ENCODE results near the gene PLAC1. TPM values are rescaled to one million over a fixed set of nuclear protein-coding genes. Genes with fewer than 3 reads are reported as not detected.

Gene PLAC1
- total RNA-seq, 1 donor = not detected

GRCh38 chrX:134626434-134626833 lies 31.8 kb downstream of the PLAC1 start:
- no peak overlapping the region for H3K4me3 ChIP-seq (ENCODE audit: low read length)
- no peaks in the 10 kb centered on the region for H3K27me3 ChIP-seq (ENCODE audit: insufficient read depth, low read length)
- peaks cover 8% of the 10 kb centered on the region for H3K4me1 ChIP-seq (ENCODE audit: insufficient read depth, low read length)
- no peaks in the 10 kb centered on the region for H3K9me3 ChIP-seq (ENCODE audit: low read depth, low read length)

DNA sequence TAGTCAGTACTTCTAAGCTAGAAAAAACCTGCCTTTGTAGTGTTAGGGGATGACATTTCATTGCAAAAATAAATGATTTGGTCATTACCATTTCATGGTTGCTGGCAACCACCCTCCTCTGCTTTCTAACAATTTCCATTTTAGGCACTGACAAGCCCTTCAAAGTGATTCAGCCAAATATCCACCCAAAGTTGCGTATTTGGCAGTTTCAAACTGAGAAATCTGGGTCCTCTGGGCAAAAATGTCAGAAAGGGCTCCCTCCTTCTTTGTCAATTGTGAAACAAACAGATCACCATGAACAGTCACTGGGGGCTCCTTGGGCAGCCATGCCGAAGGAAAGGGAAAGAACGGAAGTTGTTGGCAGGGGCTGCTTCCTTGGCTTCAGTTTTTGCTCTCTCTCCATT lies 33.0 kb downstream of the PLAC1 start:
- Histone ChIP-seq H3K27me3 (ENCODE audit: insufficient read depth, low read length) (no peaks in the 10 kb centered on the region), H3K4me1 (ENCODE audit: insufficient read depth, low read length) (peaks cover 8% of the 10 kb centered on the region), H3K9me3 (ENCODE audit: low read depth, low read length) (no peaks in the 10 kb centered on the region), H3K4me3 (ENCODE audit: low read length) (no peak overlapping the region)

- Histone ChIP-seq H3K4me1 (ENCODE audit: insufficient read depth, low read length) (peaks cover 8% of the 10 kb centered on the region), H3K27me3 (ENCODE audit: insufficient read depth, low read length) (no peaks in the 10 kb centered on the region), H3K4me3 (ENCODE audit: low read length) (no peak overlapping the region), H3K9me3 (ENCODE audit: low read depth, low read length) (no peaks in the 10 kb centered on the region)
Measured at GRCh38 chrX:134624046-134624430, 34.2 kb downstream of the PLAC1 start.

- Histone ChIP-seq H3K4me3 (ENCODE audit: low read length) (no peak overlapping the region), H3K4me1 (ENCODE audit: insufficient read depth, low read length) (peaks cover 8% of the 10 kb centered on the region), H3K9me3 (ENCODE audit: low read depth, low read length) (no peaks in the 10 kb centered on the region), H3K27me3 (ENCODE audit: insufficient read depth, low read length) (no peaks in the 10 kb centered on the region)
Measured at GRCh38 chrX:134623293-134624045, 34.8 kb downstream of the PLAC1 start.

DNA sequence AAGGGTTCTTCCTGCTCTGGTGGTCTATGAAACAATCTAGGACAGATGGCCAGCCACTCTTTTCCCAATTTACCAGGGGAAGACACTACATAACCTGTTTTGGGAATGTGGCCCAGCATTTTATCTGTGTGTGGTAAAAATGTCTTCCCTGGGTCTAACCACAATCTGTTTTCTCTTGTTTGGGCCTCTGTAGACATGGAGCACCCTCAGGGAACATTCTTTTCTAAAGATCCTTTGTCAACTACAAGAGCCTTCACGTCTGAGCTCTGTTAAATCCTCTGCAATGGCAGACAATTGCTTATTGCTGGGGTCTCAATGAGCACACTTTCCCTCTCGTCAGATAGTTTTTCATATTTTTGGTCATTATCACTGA lies 35.5 kb downstream of the PLAC1 start:
- Histone ChIP-seq H3K9me3 (ENCODE audit: low read depth, low read length) (no peaks in the 10 kb centered on the region), H3K4me3 (ENCODE audit: low read length) (no peak overlapping the region), H3K27me3 (ENCODE audit: insufficient read depth, low read length) (no peaks in the 10 kb centered on the region), H3K4me1 (ENCODE audit: insufficient read depth, low read length) (peaks cover 8% of the 10 kb centered on the region)

DNA sequence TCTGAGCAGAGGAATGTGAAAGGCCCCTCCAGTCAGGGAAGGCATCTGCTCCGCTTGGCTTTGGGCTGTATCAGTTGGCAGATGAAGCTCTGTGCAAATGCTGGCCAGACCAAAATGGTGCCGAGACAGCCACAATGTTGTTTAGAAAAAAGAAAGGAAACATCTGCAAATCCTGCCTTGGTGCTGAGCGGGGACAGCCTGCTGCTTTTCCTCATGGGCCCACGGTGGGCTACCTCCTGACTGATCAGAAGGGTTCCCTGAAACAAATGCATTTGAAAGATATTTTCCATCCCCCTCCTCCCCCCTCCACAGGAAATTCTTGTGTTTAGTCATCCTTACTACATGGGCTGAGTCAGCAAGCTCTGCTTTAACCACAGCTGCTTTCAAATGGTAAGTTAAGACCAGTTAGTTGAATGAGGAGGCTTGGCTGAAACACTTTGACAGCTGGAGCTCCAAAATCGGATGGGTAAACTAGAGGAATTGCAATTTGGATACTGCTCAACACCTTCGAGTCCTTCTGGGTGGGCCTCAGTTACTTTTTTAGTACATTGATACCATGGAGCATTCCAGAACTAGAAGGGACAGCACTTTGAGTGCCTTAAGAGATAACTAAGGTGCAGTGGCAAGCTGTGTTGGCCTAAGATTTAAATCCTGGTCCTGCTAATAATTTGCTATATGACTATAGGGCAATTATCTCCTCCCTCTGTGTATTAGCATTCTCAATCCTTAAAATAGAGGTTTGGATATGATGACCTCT lies 36.0 kb downstream of the PLAC1 start:
- no peaks in the 10 kb centered on the region for H3K9me3 ChIP-seq (ENCODE audit: low read depth, low read length)
- peaks cover 8% of the 10 kb centered on the region for H3K4me1 ChIP-seq (ENCODE audit: insufficient read depth, low read length)
- no peaks in the 10 kb centered on the region for H3K27me3 ChIP-seq (ENCODE audit: insufficient read depth, low read length)
- no peak overlapping the region for H3K4me3 ChIP-seq (ENCODE audit: low read length)

DNA sequence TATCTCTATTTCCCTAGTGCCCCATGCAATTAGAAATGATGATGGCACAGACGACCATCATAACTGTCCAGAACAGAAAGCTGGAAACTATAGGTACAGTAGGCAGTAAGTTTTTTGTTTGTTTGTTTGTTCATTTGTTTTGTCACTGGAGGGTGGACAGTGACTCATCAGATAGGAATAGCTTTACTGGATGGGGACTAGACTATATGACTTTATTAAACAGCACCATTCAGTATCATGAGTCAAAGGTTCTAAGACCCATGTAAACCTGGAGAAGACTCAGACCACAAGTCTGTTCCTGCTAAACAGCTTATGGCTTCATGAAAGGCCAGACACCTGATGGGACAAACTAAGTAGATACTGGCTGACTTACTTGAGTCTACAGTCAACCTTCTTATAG lies 38.4 kb downstream of the PLAC1 start:
- H3K4me1 ChIP-seq (ENCODE audit: insufficient read depth, low read length) = peaks cover 8% of the 10 kb centered on the region
- H3K27me3 ChIP-seq (ENCODE audit: insufficient read depth, low read length) = no peaks in the 10 kb centered on the region
- H3K4me3 ChIP-seq (ENCODE audit: low read length) = no peak overlapping the region
- no peaks in the 10 kb centered on the region for H3K9me3 ChIP-seq (ENCODE audit: low read depth, low read length)

GRCh38 chrX:134613396-134613795 lies 44.9 kb downstream of the PLAC1 start:
- Histone ChIP-seq H3K9me3 (ENCODE audit: low read depth, low read length) (no peaks in the 10 kb centered on the region), H3K4me1 (ENCODE audit: insufficient read depth, low read length) (no peaks in the 10 kb centered on the region), H3K4me3 (ENCODE audit: low read length) (no peak overlapping the region), H3K27me3 (ENCODE audit: insufficient read depth, low read length) (no peaks in the 10 kb centered on the region)

- Histone ChIP-seq H3K27me3 (ENCODE audit: insufficient read depth, low read length) (no peaks in the 10 kb centered on the region), H3K9me3 (ENCODE audit: low read depth, low read length) (no peaks in the 10 kb centered on the region), H3K4me1 (ENCODE audit: insufficient read depth, low read length) (no peaks in the 10 kb centered on the region), H3K4me3 (ENCODE audit: low read length) (no peak overlapping the region)
Measured at GRCh38 chrX:134608153-134608552, 50.1 kb downstream of the PLAC1 start.

- Histone ChIP-seq H3K27me3 (ENCODE audit: insufficient read depth, low read length) (no peaks in the 10 kb centered on the region), H3K4me1 (ENCODE audit: insufficient read depth, low read length) (no peaks in the 10 kb centered on the region), H3K4me3 (ENCODE audit: low read length) (no peak overlapping the region), H3K9me3 (ENCODE audit: low read depth, low read length) (no peaks in the 10 kb centered on the region)
Measured at GRCh38 chrX:134607523-134607922, 50.7 kb downstream of the PLAC1 start.

DNA sequence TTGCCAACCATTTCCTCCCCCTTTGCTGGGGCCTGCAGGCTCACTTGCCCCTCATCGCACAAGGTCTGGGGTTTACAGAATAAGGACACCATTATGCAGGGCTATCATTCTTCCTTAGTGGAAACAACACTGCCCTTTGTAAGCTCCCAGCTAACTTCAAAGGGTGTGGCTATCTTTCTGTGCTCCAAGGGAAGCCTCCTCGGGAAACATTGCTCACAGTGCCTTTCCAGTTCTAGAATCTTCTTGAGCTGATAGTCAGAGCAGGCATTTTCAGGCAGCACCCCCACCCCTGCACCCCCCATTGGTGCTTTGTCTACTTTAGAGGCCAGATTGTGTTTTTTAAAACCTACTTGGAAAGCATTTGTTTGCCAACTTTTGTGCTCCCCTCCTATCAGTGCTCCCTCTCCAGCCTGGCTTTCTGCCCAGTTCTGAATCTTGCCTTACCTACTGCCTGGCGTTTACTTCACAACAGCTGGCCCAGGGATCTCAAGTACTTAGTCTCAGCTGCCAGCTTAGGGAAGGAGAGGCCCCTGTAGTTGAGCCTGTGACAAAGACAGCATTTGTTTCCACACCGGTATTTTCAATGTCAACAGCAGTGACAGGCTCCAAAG lies 53.5 kb downstream of the PLAC1 start:
- Histone ChIP-seq H3K27me3 (ENCODE audit: insufficient read depth, low read length) (no peaks in the 10 kb centered on the region), H3K9me3 (ENCODE audit: low read depth, low read length) (no peaks in the 10 kb centered on the region), H3K4me1 (ENCODE audit: insufficient read depth, low read length) (no peaks in the 10 kb centered on the region), H3K4me3 (ENCODE audit: low read length) (no peak overlapping the region)

- H3K4me1 ChIP-seq (ENCODE audit: insufficient read depth, low read length) = no peaks in the 10 kb centered on the region
- no peak overlapping the region for H3K4me3 ChIP-seq (ENCODE audit: low read length)
- H3K9me3 ChIP-seq (ENCODE audit: low read depth, low read length) = no peaks in the 10 kb centered on the region
- H3K27me3 ChIP-seq (ENCODE audit: insufficient read depth, low read length) = no peaks in the 10 kb centered on the region
Measured at GRCh38 chrX:134603806-134604700, 54.2 kb downstream of the PLAC1 start.

DNA sequence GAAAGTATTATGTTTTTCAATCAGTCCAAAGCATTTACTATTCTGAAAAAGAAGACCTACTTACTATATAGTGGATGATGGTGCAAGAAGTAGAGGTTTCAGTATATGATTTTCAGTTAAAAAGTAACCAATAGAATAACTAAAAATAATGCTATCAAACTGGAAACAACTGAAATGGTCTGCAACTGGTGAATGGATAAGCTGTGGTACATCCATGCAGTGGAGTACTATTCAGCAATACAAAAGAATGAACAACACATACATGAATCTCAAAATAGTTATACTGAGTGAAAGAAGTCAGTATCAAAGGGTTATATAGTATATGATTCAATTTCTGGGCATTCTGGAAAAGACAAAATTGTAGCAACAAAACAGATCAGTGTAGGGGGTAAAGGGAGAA lies 55.9 kb downstream of the PLAC1 start:
- H3K9me3 ChIP-seq (ENCODE audit: low read depth, low read length) = no peaks in the 10 kb centered on the region
- H3K27me3 ChIP-seq (ENCODE audit: insufficient read depth, low read length) = no peaks in the 10 kb centered on the region
- no peaks in the 10 kb centered on the region for H3K4me1 ChIP-seq (ENCODE audit: insufficient read depth, low read length)
- no peak overlapping the region for H3K4me3 ChIP-seq (ENCODE audit: low read length)

GRCh38 chrX:134601240-134601765 lies 57.0 kb downstream of the PLAC1 start:
- Histone ChIP-seq H3K27me3 (ENCODE audit: insufficient read depth, low read length) (no peaks in the 10 kb centered on the region), H3K9me3 (ENCODE audit: low read depth, low read length) (no peaks in the 10 kb centered on the region), H3K4me3 (ENCODE audit: low read length) (no peak overlapping the region), H3K4me1 (ENCODE audit: insufficient read depth, low read length) (no peaks in the 10 kb centered on the region)
